A673 (cell line): ENCODE data around the gene TMEM95. TPM values are rescaled to one million over a fixed set of nuclear protein-coding genes. Genes with fewer than 3 reads are reported as not detected.

Experiments used
- BruUV-seq: library from RNA; stranded (reverse); fragments of 400-500 nt; replicated peaks from 2 replicates; lab custom pipeline; 2021; lab: Mats Ljungman, UMichigan
- CTCF ChIA-PET: fragments of 300-600 bp; sonication (Branson Sonifier 250); formaldehyde crosslinking; loops from one replicate; lab custom pipeline; 2022; ENCODE audit warnings: antibody characterized with exemption; lab: Charles Lee
- POLR2A ChIA-PET: fragments of 300-600 bp; sonication (Branson Sonifier 250); formaldehyde crosslinking; loops from one replicate; lab custom pipeline; 2022; ENCODE audit warnings: antibody characterized with exemption; ENCODE audit not compliant: low non-redundant PET; lab: Charles Lee
- DNase-seq: peaks from one replicate; pipeline ENCODE4 v3.0.0-alpha.2; 2015; ENCODE audit warnings: low spot score
- H3K27ac ChIP-seq: fragments of 200-600 bp; sonication (generic); 2 replicates; pipeline ENCODE4 v1.5.1; 2016; ENCODE audit warnings: mixed run types, low read depth, mild to moderate bottlenecking, mixed read lengths, antibody characterized with exemption, low read length; ENCODE audit not compliant: poor library complexity, severe bottlenecking
- H3K27me3 ChIP-seq: fragments of 200-600 bp; sonication (generic); replicated peaks from 2 replicates; pipeline ENCODE4 v1.6.1; 2017; ENCODE audit warnings: mixed run types, low read depth, mild to moderate bottlenecking, mixed read lengths, antibody characterized with exemption, low read length; ENCODE audit not compliant: insufficient read depth, poor library complexity
- H3K36me3 ChIP-seq: fragments of 200-600 bp; sonication (generic); 2 replicates; pipeline ENCODE4 v1.6.1; 2016; ENCODE audit warnings: mixed run types, mild to moderate bottlenecking, mixed read lengths, antibody characterized with exemption, low read length; ENCODE audit not compliant: insufficient read depth, poor library complexity, severe bottlenecking
- H3K4me1 ChIP-seq: fragments of 200-600 bp; sonication (generic); 2 replicates; pipeline ENCODE4 v1.6.1; 2017; ENCODE audit warnings: mixed run types, mild to moderate bottlenecking, mixed read lengths, antibody characterized with exemption, low read length; ENCODE audit not compliant: insufficient read depth, poor library complexity, severe bottlenecking
- H3K4me3 ChIP-seq: fragments of 200-600 bp; sonication (generic); 2 replicates; pipeline ENCODE4 v1.5.1; 2016; ENCODE audit warnings: low read depth, mixed run types, mild to moderate bottlenecking, mixed read lengths, low read length; ENCODE audit not compliant: poor library complexity, severe bottlenecking
- H3K9me3 ChIP-seq: fragments of 200-600 bp; sonication (generic); 2 replicates; pipeline ENCODE4 v1.6.1; 2016; ENCODE audit warnings: mixed run types, low read depth, mild to moderate bottlenecking, mixed read lengths, antibody characterized with exemption, low read length; ENCODE audit not compliant: poor library complexity, severe bottlenecking
- CTCF ChIP-seq: fragments of 300-800, 200-600 bp; sonication (generic); conservative IDR thresholded peaks from 2 replicates; pipeline ENCODE4 v1.5.1; 2017; ENCODE audit warnings: low read depth, mild to moderate bottlenecking, antibody characterized with exemption, low read length, moderate library complexity, mixed read lengths
- EZH2 ChIP-seq: fragments of 200-600 bp; sonication (generic); IDR thresholded peaks from 2 replicates; pipeline ENCODE4 v1.6.1; 2017; ENCODE audit warnings: borderline replicate concordance, low read depth, mild to moderate bottlenecking, mixed read lengths, antibody characterized with exemption, low read length; ENCODE audit not compliant: poor library complexity, severe bottlenecking
- intact Hi-C: fragments of 100-400 bp; cut with micrococcal nuclease; formaldehyde crosslinking; loops from one replicate; pipeline ENCODE4 v1.10.0; 2022; ENCODE audit not compliant: unreplicated experiment
- total RNA-seq: library from RNA; stranded (reverse); gene quantifications from 2 replicates; pipeline ENCODE4 v1.2.3, GENCODE V29; 2021

TMEM95 gene
- total RNA-seq, 1 experiment from 2014 or later: not detected

- POLR2A ChIA-PET: no interaction called here
- Histone ChIP-seq H3K27ac (no peak overlapping the region), H3K4me3 (no peak overlapping the region), H3K9me3 (no peaks in the 10 kb centered on the region), H3K36me3 (no peaks in the 10 kb centered on the region), H3K4me1 (peaks cover 7% of the 10 kb centered on the region), H3K27me3 (no peaks in the 10 kb centered on the region)
- DNase-seq: no peak
- no peak for TF ChIP-seq CTCF
- no peak for TF ChIP-seq EZH2
- CTCF ChIA-PET: no interaction called here
- BruUV-seq: no TSS peak
- intact Hi-C loops: no loop called here
These were observed 33.9 kb downstream of the TMEM95 start for GRCh38 chr17:7388856-7389255.

GRCh38 chr17:7389924-7390910 is 35.3 kb downstream of the TMEM95 start:
- intact Hi-C loops: no loop called here
- Histone ChIP-seq H3K36me3 (no peaks in the 10 kb centered on the region), H3K9me3 (no peaks in the 10 kb centered on the region), H3K27ac (no peak overlapping the region), H3K4me3 (no peak overlapping the region), H3K4me1 (peaks cover 13% of the 10 kb centered on the region), H3K27me3 (no peaks in the 10 kb centered on the region)
- DNase-seq: no peak
- ChIA-PET CTCF (no interaction called here), POLR2A (no interaction called here)
- no TSS peak for BruUV-seq
- no peak for TF ChIP-seq EZH2
- no peak for TF ChIP-seq CTCF

GRCh38 chr17:7391307-7391706 is 36.4 kb downstream of the TMEM95 start:
- H3K36me3 ChIP-seq: no peaks in the 10 kb centered on the region
- TF ChIP-seq EZH2 (no peak), CTCF (no peak)
- no TSS peak for BruUV-seq
- H3K9me3 ChIP-seq: no peaks in the 10 kb centered on the region
- no peak overlapping the region for H3K27ac ChIP-seq
- ChIA-PET CTCF (no interaction called here), POLR2A (no interaction called here)
- intact Hi-C loops: no loop called here
- H3K27me3 ChIP-seq: no peaks in the 10 kb centered on the region
- H3K4me3 ChIP-seq: no peak overlapping the region
- no peak for DNase-seq
- peaks cover 13% of the 10 kb centered on the region for H3K4me1 ChIP-seq
